Suprapubic skin (tissue), 3 donors: ENCODE data around the gene ATP2A3.

ENCODE experiments used
- EP300 ChIP-seq: sonication (generic); formaldehyde crosslinking; IDR thresholded peaks from one replicate; pipeline ENCODE4 v1.6.1; 2017; ENCODE audit warnings: antibody characterized with exemption
- TF ChIP-seq, protein P1 (sequence below), 2 donors: fragments of 200-600 bp in 1 of 2; fragments of 450-650 bp in 1 of 2; sonication (generic) in 1 of 2; IDR thresholded peaks; one replicate each; pipeline ENCODE4 v1.5.1; 2016 to 2019; ENCODE audit warnings: antibody characterized with exemption in 2 of 2, mild to moderate bottlenecking in 1 of 2, moderate library complexity in 1 of 2

DNA sequence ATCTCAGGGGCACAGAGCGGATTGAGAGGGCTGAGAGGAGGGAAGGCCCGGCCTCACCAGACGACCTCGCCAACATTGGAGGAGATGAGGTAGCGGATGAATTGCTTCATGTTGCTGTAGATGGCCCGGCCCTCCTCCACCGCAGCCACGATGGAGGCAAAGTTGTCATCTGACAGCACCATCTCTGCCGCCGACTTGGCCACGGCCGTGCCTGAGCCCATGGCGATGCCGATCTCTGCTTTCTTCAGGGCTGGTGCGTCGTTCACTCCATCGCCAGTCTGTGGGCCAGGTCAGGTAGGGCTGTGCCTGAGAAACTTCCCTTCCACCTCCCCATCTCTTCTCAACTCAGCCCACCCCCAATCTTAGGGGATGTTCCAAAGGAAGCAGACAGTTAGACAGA, 26.9 kb downstream of the ATP2A3 start:
- TF ChIP-seq, protein P1, sequence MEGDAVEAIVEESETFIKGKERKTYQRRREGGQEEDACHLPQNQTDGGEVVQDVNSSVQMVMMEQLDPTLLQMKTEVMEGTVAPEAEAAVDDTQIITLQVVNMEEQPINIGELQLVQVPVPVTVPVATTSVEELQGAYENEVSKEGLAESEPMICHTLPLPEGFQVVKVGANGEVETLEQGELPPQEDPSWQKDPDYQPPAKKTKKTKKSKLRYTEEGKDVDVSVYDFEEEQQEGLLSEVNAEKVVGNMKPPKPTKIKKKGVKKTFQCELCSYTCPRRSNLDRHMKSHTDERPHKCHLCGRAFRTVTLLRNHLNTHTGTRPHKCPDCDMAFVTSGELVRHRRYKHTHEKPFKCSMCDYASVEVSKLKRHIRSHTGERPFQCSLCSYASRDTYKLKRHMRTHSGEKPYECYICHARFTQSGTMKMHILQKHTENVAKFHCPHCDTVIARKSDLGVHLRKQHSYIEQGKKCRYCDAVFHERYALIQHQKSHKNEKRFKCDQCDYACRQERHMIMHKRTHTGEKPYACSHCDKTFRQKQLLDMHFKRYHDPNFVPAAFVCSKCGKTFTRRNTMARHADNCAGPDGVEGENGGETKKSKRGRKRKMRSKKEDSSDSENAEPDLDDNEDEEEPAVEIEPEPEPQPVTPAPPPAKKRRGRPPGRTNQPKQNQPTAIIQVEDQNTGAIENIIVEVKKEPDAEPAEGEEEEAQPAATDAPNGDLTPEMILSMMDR (IDR thresholded peaks at IDR 0.05): no peak
- no peak for TF ChIP-seq EP300
